A549 treated with dexamethasone at 1 μM for 4 hours (cell line): ENCODE results near the gene MDP1. TPM values are rescaled to one million over a fixed set of nuclear protein-coding genes. Genes with fewer than 3 reads are reported as not detected.

Experiments used
- total RNA-seq: library from RNA; stranded (reverse); fragments of 200-300 nt; extraction: Qiagen RNA extraction; gene quantifications from 5 replicates; pipeline ENCODE4 v1.2.3, GENCODE V29; 2022

The MDP1 gene
- total RNA-seq: 23.3 to 28.2 TPM (median 26.8 TPM) in 5 replicates

GRCh38 chr14:24215495-24216344, at the start of gene MDP1:
TSS of gene MDP1 (minus strand) at chr14:24216066. CDS start at chr14:24215955, 111 bp downstream.

GRCh38 chr14:24262821-24263733, 47.2 kb upstream of the MDP1 start, which contains the start of gene TGM1:
TSS of gene TGM1 (minus strand) at chr14:24263177. CDS start at chr14:24262352, 825 bp downstream.

GRCh38 chr14:24232645-24233537, 17.0 kb upstream of the MDP1 start, which contains the start of gene GMPR2:
TSS of gene GMPR2 (plus strand) at chr14:24232929. CDS start at chr14:24233254, 325 bp downstream.

GRCh38 chr14:24232121-24232644, 16.3 kb upstream of the MDP1 start, which contains the start of gene NEDD8:
TSS of gene NEDD8 (minus strand) at chr14:24232367. CDS start at chr14:24232267, 100 bp downstream.

GRCh38 chr14:24212924-24213865, 2.7 kb downstream of the MDP1 start, which contains the start of gene CHMP4A:
TSS of gene CHMP4A (minus strand) at chr14:24213488. CDS start at chr14:24213439, 49 bp downstream.

GRCh38 chr14:24195186-24196070, 20.4 kb downstream of the MDP1 start, which contains the start of gene TM9SF1:
TSS of gene TM9SF1 (minus strand) at chr14:24195441. CDS start at chr14:24195019, 422 bp downstream.

GRCh38 chr14:24188251-24189058, 27.4 kb downstream of the MDP1 start, which contains the start of gene IPO4:
TSS of gene IPO4 (minus strand) at chr14:24188816. CDS start at chr14:24188787, 29 bp downstream.

DNA sequence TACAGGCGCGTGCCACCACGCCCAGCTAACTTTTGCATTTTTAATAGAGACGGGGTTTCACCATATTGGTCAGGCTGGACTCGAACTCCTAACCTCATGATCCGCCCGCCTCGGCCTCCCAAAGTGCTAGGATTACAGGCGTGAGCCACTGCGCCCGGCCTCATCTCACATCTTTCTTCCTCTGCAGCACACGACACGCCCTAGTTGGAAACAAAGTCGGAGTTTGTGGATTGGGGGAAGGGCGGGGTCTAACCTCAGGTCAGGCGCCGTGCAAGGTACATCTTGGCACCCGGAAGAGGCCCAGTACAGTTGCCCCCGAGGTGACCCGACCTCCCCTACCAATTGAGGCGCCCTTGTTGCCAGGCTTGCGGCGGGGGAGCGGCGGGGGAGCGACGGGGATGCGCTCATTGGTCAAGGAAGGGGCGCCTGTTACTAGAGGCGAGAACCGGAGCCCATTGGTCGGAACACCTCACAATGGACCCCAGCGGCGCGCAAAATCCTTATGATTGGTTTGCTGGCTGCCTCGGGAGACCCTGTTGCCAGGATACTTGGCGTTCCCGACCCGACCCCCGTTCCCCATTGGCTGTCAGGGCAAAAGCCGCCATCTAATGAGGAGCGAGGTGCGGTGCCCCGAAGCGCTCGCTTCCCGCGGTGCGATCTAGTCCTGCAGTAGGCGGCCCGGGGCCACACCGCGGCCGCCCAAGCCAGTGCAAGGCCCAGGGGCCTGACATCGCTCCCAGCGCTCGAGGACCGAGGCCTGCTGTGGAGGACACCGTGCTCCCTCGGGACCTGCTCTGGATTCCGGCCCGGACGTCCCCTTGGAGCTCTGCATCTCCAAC, 44.2 kb downstream of the MDP1 start, which contains the start of gene REC8:
REC8 (plus strand) TSS at position 659 of the 839 bp plus-strand sequence. CDS start 473 bp downstream, outside the sequence.

Other genes starting within 250 kb of the MDP1 start
- gene DHRS4L2, start 227.1 kb downstream of the MDP1 start, total RNA-seq: 21.1 to 36.7 TPM (median 31.9 TPM) in 5 replicates
- gene CARMIL3, start 164.1 kb downstream of the MDP1 start, total RNA-seq: 0.29 to 0.86 TPM (median 0.53 TPM) in 5 replicates
- gene CPNE6, start 144.5 kb downstream of the MDP1 start, total RNA-seq: 0.06 to 0.34 TPM (median 0.13 TPM) in 5 replicates
- 15.7 to 23.6 TPM (median 21.3 TPM) in 5 replicates for gene PCK2, start 121.8 kb downstream of the MDP1 start, total RNA-seq
- 21.0 to 23.9 TPM (median 22.6 TPM) in 5 replicates for gene DCAF11, start 101.3 kb downstream of the MDP1 start, total RNA-seq
- gene NRL, start 101.1 kb downstream of the MDP1 start, total RNA-seq: 0.60 to 1.2 TPM (median 0.86 TPM) in 5 replicates
- 0.09 to 0.16 TPM (median 0.14 TPM) in 3 of 5 replicates, not detected in the others for gene FITM1, start 85.4 kb downstream of the MDP1 start, total RNA-seq
- 138 to 176 TPM (median 145 TPM) in 5 replicates for gene PSME1, start 79.9 kb downstream of the MDP1 start, total RNA-seq
- gene EMC9, start 74.5 kb downstream of the MDP1 start, total RNA-seq: 47.5 to 52.9 TPM (median 49.0 TPM) in 5 replicates
- gene PSME2, start 69.5 kb downstream of the MDP1 start, total RNA-seq: 137 to 183 TPM (median 150 TPM) in 5 replicates
- gene RNF31, start 68.6 kb downstream of the MDP1 start, total RNA-seq: 22.5 to 40.0 TPM (median 36.1 TPM) in 5 replicates
- gene IRF9, start 54.8 kb downstream of the MDP1 start, total RNA-seq: 15.8 to 20.8 TPM (median 16.9 TPM) in 5 replicates
- gene REC8, start 44.0 kb downstream of the MDP1 start, total RNA-seq: 2.7 to 6.1 TPM (median 3.4 TPM) in 5 replicates
- 68.8 to 105 TPM (median 97.4 TPM) in 5 replicates for gene IPO4, start 27.2 kb downstream of the MDP1 start, total RNA-seq
- gene TM9SF1, start 20.6 kb downstream of the MDP1 start, total RNA-seq: 58.4 to 67.4 TPM (median 65.1 TPM) in 5 replicates
- gene TSSK4, start 10.4 kb downstream of the MDP1 start, total RNA-seq: not detected in 5 replicates
- gene CHMP4A, start 2.6 kb downstream of the MDP1 start, total RNA-seq: 81.0 to 115 TPM (median 82.9 TPM) in 5 replicates
- gene NEDD8, start 16.3 kb upstream of the MDP1 start, total RNA-seq: 414 to 527 TPM (median 420 TPM) in 5 replicates
- gene GMPR2, start 16.9 kb upstream of the MDP1 start, total RNA-seq: 52.0 to 70.3 TPM (median 55.1 TPM) in 5 replicates
- 30.5 to 38.0 TPM (median 34.9 TPM) in 5 replicates for gene TINF2, start 26.6 kb upstream of the MDP1 start, total RNA-seq
- gene TGM1, start 47.1 kb upstream of the MDP1 start, total RNA-seq: 0.82 to 1.4 TPM (median 1.1 TPM) in 5 replicates
- 13.5 to 15.8 TPM (median 14.7 TPM) in 5 replicates for gene RABGGTA, start 55.5 kb upstream of the MDP1 start, total RNA-seq
- gene DHRS1, start 83.7 kb upstream of the MDP1 start, total RNA-seq: 9.3 to 12.6 TPM (median 11.1 TPM) in 5 replicates
- 12.5 to 17.2 TPM (median 17.2 TPM) in 5 replicates for gene NOP9, start 83.8 kb upstream of the MDP1 start, total RNA-seq
- gene CIDEB, start 91.9 kb upstream of the MDP1 start, total RNA-seq: 0.12 to 0.32 TPM (median 0.14 TPM) in 4 of 5 replicates, not detected in the other
- gene LTB4R2, start 94.1 kb upstream of the MDP1 start, total RNA-seq: 1.3 to 5.0 TPM (median 3.6 TPM) in 5 replicates
- 2.7 to 6.5 TPM (median 4.3 TPM) in 5 replicates for gene LTB4R, start 95.4 kb upstream of the MDP1 start, total RNA-seq
- 0.08 TPM in 1 of 5 replicates, not detected in the others for gene ADCY4, start 119.0 kb upstream of the MDP1 start, total RNA-seq
- gene RIPK3, start 123.9 kb upstream of the MDP1 start, total RNA-seq: 0.09 TPM in 1 of 5 replicates, not detected in the others
- gene NFATC4, start 152.1 kb upstream of the MDP1 start, total RNA-seq: 0.09 to 0.28 TPM (median 0.15 TPM) in 5 replicates
- gene NYNRIN, start 182.9 kb upstream of the MDP1 start, total RNA-seq: 0.30 to 0.58 TPM (median 0.49 TPM) in 5 replicates
- 0.84 to 1.3 TPM (median 1.0 TPM) in 5 replicates for gene CBLN3, start 213.6 kb upstream of the MDP1 start, total RNA-seq
- 21.0 to 29.0 TPM (median 26.8 TPM) in 5 replicates for gene KHNYN, start 213.9 kb upstream of the MDP1 start, total RNA-seq
- 37.6 to 50.9 TPM (median 44.9 TPM) in 5 replicates for gene SDR39U1, start 226.7 kb upstream of the MDP1 start, total RNA-seq